Astrocyte (in vitro differentiated cells and primary cell): Measurements from ENCODE around the gene DLG1.

ENCODE experiments used
- CTCF ChIP-seq: IDR thresholded peaks from 2 replicates; pipeline ENCODE4 v1.5.1; 2011; ENCODE audit warnings: low read depth, mild to moderate bottlenecking, inconsistent platforms, low read length, moderate library complexity; ENCODE audit not compliant: insufficient read depth
- EZH2 ChIP-seq: IDR thresholded peaks from 2 replicates; pipeline ENCODE4 v1.6.1; 2012; ENCODE audit warnings: mild to moderate bottlenecking, low read length, inconsistent platforms; ENCODE audit not compliant: insufficient read depth

DNA sequence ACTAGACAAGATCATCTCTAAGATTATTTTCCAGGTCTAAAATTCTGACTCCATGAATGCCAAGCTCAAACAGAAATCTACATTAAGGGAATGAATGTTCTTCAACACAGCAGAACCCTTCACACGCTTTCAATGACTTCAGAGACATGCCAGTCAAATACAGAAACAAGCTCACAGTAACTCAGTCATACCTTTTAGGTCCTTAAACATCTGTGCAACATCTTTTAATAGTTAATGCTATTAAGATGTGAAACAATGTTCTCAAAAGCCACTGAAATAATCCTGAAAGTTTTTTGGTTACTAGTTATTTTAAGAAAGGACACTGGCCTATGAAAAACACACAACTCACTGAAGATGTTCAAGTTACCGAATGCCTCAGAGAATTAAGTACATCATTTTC lies 2.5 kb downstream of the DLG1 start:
- TF ChIP-seq CTCF (no peak), EZH2 (no peak)
